ENCODE measurements around the gene ZNF69. TPM values are rescaled to one million over a fixed set of nuclear protein-coding genes. Genes with fewer than 3 reads are reported as not detected.

ZNF69 gene
- total and polyA plus RNA-seq, 2 of the 13 experiments (the other 11 are each of a cell fraction or from before 2014, with no cell fraction given), result 9.6 to 21.0 TPM

DNA sequence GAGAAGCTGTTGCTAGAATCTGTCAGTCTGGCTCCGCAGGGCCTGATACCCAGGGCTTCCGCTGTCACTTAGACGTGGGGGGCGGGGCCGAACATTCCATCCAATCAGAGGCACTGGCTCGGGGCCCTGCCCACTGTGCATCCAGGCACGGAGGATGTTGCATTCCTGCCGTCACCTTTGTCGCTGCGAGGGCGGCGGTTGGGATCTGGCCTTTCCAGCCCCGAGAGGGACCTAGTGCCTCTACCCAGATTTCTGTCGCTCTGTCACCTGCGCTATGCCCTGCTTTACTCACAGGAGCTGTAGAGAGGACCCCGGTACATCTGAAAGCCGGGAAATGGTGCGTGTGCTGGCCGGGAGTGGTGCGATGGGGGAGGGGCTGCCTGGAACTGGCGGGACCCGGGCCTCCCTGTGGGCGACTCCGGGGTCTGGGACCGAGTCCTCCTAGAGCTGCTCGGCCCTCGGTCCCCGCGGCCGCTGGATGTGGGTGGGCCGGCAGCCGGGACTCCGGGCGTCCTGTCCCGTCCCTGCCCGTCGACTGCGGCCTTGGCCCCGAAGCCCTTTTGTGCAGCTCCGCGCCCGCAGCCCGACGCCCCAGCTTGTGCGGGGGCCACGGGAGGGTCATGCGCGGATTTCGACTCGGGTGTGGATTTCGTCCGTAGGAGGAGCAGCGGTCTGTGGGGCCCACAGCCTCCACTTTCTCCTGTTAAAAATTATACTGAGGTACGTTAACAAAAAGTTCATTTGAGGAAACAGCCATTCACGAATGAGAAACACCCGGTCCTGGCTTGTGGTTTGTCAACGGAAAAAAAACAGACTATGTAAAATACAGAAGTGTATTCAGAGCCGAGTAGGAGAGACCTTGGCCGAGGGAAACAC is 38.8 kb upstream of the ZNF69 start, which contains the start of gene ZNF439 (continued):
- TF ChIP-seq, protein P1, sequence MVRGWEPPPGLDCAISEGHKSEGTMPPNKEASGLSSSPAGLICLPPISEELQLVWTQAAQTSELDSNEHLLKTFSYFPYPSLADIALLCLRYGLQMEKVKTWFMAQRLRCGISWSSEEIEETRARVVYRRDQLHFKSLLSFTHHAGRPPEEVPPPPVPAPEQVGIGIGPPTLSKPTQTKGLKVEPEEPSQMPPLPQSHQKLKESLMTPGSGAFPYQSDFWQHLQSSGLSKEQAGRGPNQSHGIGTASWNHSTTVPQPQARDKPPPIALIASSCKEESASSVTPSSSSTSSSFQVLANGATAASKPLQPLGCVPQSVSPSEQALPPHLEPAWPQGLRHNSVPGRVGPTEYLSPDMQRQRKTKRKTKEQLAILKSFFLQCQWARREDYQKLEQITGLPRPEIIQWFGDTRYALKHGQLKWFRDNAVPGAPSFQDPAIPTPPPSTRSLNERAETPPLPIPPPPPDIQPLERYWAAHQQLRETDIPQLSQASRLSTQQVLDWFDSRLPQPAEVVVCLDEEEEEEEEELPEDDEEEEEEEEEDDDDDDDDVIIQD (CRISPR knock-in tag; IDR thresholded peaks at IDR 0.05; ENCODE audit: low read depth), result 0 out of 2 replicates have a peak, but pooled peaks have one; percentile 9
- peak; percentile 27; the same call in 1 of the 2 replicates for TF ChIP-seq CBX5 (CRISPR knock-in tag; IDR thresholded peaks at IDR 0.05; ENCODE audit: borderline replicate concordance)
- TF ChIP-seq SSRP1 (CRISPR knock-in tag; IDR thresholded peaks at IDR 0.05), result no peak
- TF ChIP-seq, protein P2, sequence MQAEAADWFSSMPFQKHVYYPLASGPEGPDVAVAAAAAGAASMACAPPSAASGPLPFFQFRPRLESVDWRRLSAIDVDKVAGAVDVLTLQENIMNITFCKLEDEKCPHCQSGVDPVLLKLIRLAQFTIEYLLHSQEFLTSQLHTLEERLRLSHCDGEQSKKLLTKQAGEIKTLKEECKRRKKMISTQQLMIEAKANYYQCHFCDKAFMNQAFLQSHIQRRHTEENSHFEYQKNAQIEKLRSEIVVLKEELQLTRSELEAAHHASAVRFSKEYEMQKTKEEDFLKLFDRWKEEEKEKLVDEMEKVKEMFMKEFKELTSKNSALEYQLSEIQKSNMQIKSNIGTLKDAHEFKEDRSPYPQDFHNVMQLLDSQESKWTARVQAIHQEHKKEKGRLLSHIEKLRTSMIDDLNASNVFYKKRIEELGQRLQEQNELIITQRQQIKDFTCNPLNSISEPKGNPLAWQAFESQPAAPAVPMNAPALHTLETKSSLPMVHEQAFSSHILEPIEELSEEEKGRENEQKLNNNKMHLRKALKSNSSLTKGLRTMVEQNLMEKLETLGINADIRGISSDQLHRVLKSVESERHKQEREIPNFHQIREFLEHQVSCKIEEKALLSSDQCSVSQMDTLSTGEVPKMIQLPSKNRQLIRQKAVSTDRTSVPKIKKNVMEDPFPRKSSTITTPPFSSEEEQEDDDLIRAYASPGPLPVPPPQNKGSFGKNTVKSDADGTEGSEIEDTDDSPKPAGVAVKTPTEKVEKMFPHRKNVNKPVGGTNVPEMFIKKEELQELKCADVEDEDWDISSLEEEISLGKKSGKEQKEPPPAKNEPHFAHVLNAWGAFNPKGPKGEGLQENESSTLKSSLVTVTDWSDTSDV (CRISPR knock-in tag; IDR thresholded peaks at IDR 0.05), result no peak
- TF ChIP-seq ZFX (CRISPR knock-in tag; IDR thresholded peaks at IDR 0.05; ENCODE audit: low read depth), result peak; percentile 85
- TF ChIP-seq, protein P3, sequence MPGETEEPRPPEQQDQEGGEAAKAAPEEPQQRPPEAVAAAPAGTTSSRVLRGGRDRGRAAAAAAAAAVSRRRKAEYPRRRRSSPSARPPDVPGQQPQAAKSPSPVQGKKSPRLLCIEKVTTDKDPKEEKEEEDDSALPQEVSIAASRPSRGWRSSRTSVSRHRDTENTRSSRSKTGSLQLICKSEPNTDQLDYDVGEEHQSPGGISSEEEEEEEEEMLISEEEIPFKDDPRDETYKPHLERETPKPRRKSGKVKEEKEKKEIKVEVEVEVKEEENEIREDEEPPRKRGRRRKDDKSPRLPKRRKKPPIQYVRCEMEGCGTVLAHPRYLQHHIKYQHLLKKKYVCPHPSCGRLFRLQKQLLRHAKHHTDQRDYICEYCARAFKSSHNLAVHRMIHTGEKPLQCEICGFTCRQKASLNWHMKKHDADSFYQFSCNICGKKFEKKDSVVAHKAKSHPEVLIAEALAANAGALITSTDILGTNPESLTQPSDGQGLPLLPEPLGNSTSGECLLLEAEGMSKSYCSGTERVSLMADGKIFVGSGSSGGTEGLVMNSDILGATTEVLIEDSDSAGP (CRISPR knock-in tag; IDR thresholded peaks at IDR 0.05; ENCODE audit: borderline replicate concordance), result peak; percentile 61; the same call in 1 of the 2 replicates
- no peak for TF ChIP-seq ZNF329 (CRISPR knock-in tag; IDR thresholded peaks at IDR 0.05; ENCODE audit: low read depth)
- peak; percentile 54; the same call in 1 of the 2 replicates for TF ChIP-seq ARNTL (CRISPR knock-in tag; IDR thresholded peaks at IDR 0.05)
- no peak for TF ChIP-seq SCMH1 (CRISPR knock-in tag; IDR thresholded peaks at IDR 0.05; ENCODE audit: borderline replicate concordance)
- TF ChIP-seq, protein P4, sequence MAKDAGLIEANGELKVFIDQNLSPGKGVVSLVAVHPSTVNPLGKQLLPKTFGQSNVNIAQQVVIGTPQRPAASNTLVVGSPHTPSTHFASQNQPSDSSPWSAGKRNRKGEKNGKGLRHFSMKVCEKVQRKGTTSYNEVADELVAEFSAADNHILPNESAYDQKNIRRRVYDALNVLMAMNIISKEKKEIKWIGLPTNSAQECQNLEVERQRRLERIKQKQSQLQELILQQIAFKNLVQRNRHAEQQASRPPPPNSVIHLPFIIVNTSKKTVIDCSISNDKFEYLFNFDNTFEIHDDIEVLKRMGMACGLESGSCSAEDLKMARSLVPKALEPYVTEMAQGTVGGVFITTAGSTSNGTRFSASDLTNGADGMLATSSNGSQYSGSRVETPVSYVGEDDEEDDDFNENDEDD (CRISPR knock-in tag; IDR thresholded peaks at IDR 0.05; ENCODE audit: borderline replicate concordance), result peak; percentile 68; the same call in 1 of the 2 replicates
- TF ChIP-seq, protein P5, sequence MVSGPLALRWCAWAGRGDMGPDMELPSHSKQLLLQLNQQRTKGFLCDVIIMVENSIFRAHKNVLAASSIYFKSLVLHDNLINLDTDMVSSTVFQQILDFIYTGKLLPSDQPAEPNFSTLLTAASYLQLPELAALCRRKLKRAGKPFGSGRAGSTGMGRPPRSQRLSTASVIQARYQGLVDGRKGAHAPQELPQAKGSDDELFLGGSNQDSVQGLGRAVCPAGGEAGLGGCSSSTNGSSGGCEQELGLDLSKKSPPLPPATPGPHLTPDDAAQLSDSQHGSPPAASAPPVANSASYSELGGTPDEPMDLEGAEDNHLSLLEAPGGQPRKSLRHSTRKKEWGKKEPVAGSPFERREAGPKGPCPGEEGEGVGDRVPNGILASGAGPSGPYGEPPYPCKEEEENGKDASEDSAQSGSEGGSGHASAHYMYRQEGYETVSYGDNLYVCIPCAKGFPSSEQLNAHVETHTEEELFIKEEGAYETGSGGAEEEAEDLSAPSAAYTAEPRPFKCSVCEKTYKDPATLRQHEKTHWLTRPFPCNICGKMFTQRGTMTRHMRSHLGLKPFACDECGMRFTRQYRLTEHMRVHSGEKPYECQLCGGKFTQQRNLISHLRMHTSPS (CRISPR knock-in tag; IDR thresholded peaks at IDR 0.05; ENCODE audit: low read depth), result no peak
- TF ChIP-seq ZEB1 (IDR thresholded peaks at IDR 0.05; ENCODE audit: insufficient replicate concordance, low read depth), result no peak
- TF ChIP-seq ZSCAN21 (CRISPR knock-in tag; IDR thresholded peaks at IDR 0.05; ENCODE audit: borderline replicate concordance), result peak; percentile 56; the same call in 1 of the 2 replicates
- no peak for TF ChIP-seq ZNF432 (CRISPR knock-in tag; IDR thresholded peaks at IDR 0.05; ENCODE audit: borderline replicate concordance)
- TF ChIP-seq, protein P6, sequence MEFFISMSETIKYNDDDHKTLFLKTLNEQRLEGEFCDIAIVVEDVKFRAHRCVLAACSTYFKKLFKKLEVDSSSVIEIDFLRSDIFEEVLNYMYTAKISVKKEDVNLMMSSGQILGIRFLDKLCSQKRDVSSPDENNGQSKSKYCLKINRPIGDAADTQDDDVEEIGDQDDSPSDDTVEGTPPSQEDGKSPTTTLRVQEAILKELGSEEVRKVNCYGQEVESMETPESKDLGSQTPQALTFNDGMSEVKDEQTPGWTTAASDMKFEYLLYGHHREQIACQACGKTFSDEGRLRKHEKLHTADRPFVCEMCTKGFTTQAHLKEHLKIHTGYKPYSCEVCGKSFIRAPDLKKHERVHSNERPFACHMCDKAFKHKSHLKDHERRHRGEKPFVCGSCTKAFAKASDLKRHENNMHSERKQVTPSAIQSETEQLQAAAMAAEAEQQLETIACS (CRISPR knock-in tag; IDR thresholded peaks at IDR 0.05), result no peak
- peak; percentile 72; the same call in 1 of the 2 replicates for TF ChIP-seq SNAPC2 (CRISPR knock-in tag; IDR thresholded peaks at IDR 0.05)
- TF ChIP-seq ZNF501 (CRISPR knock-in tag; IDR thresholded peaks at IDR 0.05), result no peak; the same call in 1 of the 2 replicates
